Measurements from ENCODE around the gene MTF1.

- TF ChIP-seq HDGF (IDR thresholded peaks at IDR 0.05; ENCODE audit: borderline replicate concordance) (no peak), PKNOX1 (IDR thresholded peaks at IDR 0.05) (no peak), ELF4 (IDR thresholded peaks at IDR 0.05) (no peak), BHLHE40 (IDR thresholded peaks at IDR 0.05; ENCODE audit: borderline replicate concordance) (no peak), ZNF384 (IDR thresholded peaks at IDR 0.05) (no peak)
Observed at GRCh38 chr1:37807555-37808368, 51.6 kb downstream of the MTF1 start, which contains the start of the genes C1orf122 and YRDC.

All from HEK293T (cell line).